GM13976 (cell line): ENCODE measurements around the gene FAM53B.

Experiments used
- DNase-seq: peaks from one replicate; pipeline ENCODE4 v3.0.0; 2012; ENCODE audit warnings: low spot score
- in situ Hi-C: fragments of 300-500 bp; cut with MboI; formaldehyde crosslinking; loops from one replicate; pipeline ENCODE4 v1.12.0; 2022; ENCODE audit warnings: low sequenced_read_pairs, mixed read lengths, inconsistent platforms; ENCODE audit not compliant: unreplicated experiment
- TF ChIP-seq, protein P1 (sequence below): IDR thresholded peaks from 2 replicates; pipeline ENCODE4 v1.5.1; 2012; ENCODE audit warnings: borderline replicate concordance, mild to moderate bottlenecking; ENCODE audit not compliant: insufficient read depth; ENCODE audit errors: extremely low read depth, missing control alignments, control extremely low read depth

Gene FAM53B

DNA sequence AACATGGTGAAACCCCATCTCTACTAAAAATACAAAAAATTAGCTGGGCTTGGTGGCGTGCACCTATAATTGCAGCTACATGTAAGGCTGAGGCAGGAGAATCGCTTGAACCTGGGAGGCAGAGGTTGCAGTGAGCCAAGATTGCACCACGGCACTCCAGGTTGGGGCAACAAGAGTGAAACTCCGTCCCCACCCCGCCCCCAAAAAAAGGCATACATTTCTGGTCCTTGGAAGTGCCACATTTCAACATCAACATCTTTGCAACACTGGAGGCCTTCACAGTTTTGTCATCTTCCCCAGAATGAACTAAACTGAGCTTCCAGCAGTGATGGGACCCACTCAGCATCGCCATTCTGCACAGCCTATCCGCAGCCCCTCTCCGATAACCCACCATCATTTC, 36.6 kb downstream of the FAM53B start:
- TF ChIP-seq, protein P1, sequence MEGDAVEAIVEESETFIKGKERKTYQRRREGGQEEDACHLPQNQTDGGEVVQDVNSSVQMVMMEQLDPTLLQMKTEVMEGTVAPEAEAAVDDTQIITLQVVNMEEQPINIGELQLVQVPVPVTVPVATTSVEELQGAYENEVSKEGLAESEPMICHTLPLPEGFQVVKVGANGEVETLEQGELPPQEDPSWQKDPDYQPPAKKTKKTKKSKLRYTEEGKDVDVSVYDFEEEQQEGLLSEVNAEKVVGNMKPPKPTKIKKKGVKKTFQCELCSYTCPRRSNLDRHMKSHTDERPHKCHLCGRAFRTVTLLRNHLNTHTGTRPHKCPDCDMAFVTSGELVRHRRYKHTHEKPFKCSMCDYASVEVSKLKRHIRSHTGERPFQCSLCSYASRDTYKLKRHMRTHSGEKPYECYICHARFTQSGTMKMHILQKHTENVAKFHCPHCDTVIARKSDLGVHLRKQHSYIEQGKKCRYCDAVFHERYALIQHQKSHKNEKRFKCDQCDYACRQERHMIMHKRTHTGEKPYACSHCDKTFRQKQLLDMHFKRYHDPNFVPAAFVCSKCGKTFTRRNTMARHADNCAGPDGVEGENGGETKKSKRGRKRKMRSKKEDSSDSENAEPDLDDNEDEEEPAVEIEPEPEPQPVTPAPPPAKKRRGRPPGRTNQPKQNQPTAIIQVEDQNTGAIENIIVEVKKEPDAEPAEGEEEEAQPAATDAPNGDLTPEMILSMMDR: no peak
- in situ Hi-C loops: no loop called here
- no peak for DNase-seq

DNA sequence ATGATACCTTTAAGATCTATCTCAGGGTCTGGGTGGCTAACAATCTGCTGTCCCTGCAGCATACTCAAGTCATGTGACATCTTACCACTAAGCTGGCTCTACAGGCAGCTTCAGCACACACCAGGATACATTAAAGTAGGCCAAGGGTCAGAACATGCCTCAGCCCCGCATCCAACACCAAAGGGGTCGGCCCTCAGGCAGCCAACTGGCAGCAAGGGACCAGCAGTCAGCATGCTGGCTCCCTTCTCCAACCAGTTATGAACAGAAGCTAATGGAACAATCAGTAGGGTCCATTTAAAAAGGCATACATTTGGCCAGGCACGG, 37.1 kb downstream of the FAM53B start:
- DNase-seq: no peak
- in situ Hi-C loops: no loop called here
- TF ChIP-seq, protein P1: no peak

DNA sequence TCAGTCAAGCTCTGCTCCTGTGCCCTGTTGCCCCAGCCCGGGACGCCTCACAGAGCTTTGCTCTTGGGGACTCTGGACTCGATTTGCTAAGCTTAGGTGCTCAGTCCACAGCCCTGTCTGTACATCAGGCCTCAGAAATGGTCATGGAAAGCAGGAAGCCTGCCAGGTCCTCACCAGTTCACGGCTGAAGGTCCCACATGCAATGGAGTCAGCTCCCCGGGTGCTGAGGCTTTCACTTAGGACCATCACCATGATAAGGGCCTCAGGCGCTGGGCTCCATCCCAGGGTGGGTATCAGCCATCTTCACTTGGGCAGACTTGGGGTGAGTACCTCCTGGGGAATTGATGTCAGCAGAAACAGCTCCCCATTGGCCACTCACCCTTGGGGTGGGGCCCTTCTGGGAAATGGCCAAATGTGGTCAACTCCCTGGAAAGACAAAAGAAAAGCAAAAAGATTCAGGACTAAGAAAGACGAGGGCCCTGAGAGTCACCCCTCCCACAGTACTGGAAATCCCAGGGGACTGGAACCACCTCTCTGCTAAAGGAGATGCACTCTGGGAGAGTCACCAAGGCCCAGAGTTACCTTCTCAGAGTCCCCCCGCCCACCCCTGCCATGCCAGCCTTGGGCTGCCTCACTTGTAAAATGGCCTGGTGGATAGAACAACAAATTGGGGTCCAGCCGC, 37.6 kb downstream of the FAM53B start:
- TF ChIP-seq, protein P1: no peak
- no peak for DNase-seq
- in situ Hi-C loops: no loop called here

DNA sequence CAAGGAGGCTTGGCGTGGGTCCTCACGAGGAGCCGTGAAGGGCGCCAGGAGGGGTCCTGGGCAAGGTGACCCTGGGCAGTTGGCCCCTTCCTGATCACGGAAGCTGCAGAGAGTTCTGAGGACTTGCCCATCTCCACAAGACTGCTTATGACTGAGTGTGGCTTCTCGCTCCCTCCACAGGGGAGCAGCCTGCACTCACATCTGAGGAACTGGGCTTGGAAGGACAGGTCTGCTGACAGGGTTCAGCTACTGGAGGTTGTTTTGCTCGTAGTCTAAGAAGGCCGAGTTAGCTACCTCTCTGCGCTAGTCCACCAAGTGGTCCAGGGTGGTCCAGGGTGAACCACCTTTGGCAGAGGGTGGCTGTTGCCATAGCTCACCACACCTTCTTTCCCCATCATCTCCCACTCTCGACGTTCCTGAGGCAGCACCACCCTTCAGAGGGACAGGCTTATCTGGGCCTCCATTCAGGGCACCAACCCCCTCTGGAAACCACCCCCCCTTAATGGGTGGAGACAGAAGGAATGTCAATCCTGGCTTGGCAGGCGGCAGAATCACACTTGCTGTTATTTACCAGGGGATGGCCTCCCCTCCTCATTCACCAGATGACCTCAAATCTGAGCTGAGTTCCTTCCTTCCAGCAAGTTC, 38.2 kb downstream of the FAM53B start:
- no peak for DNase-seq

DNA sequence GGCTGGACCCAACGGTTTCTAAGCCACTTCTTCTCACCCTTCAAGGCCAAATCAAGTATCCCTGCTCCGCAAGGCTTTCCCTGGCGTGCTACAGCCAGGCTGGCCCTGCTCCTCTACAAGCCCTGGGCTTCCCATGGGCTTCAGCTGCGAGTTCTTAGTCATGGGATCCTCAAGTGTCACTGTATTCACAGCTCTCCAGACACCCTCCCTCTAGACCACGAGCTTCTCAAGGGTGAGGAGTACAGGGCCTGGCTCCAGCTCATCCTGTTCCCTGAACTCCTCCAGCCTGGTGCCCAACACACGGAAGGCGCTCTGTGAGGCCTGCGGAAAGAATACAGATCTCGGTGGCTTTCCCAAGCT, 38.8 kb downstream of the FAM53B start:
- DNase-seq: no peak
- in situ Hi-C loops: no loop called here
- TF ChIP-seq, protein P1: no peak

More for the DNA sequence above, 38.2 kb downstream of the FAM53B start:
- in situ Hi-C loops: no loop called here
- TF ChIP-seq, protein P1: no peak

DNA sequence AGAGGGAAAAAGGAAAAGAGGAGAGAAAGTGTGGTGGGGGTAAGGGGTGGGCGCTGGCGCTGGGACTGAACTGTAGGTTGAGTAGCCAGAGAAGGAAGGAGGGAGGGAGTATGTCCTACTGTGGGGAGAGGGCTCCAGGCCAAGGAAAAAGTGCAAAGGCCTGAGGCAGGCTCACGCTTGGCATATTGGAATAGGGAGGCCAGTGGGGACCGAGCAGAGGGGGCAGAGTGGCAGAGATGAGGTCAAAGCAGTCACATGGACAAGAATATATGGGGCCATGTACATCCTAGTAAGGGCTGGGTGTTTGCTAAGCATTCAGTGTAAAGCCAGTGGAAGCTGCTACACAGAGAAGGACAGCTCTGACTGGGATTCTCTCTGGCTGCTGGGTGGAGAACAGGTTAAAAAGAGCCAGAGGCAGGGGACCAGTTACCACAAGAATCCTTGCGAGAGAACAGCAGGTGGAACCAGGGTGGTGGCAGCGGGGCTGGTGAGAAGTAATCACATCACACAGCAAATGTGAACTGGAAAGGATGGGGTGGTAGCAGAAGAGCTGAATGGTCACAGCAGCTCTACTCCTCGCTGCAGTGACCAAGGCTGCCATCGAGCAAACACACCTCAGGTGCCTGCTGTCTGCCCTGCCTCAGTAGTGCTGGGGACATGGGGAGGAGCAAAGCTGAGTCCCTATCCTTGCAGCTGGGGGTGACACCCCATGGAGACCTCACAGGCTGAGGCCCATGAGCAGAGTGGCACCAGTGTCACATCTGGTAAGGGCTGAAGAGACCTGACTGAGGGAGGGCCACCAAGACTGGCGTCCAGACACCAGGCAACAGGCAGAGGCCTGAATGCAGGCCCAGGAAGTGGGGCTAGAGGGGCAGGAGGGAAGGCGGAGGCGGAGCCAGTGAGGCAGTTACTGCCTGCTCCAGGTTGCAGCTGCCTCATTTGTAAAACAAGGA, 39.5 kb downstream of the FAM53B start:
- in situ Hi-C loops: no loop called here
- TF ChIP-seq, protein P1: no peak
- DNase-seq: no peak
